CD4-positive, alpha-beta T cell (primary cell): ENCODE measurements around the gene PGAP2. TPM values are rescaled to one million over a fixed set of nuclear protein-coding genes. Genes with fewer than 3 reads are reported as not detected.

Source experiments
- ATAC-seq: fragments of 200-7000 bp; cut with Tn5 transposase; one replicate; pipeline ENCODE4 v1.10.0; 2022; ENCODE audit warnings: mild to moderate bottlenecking; ENCODE audit not compliant: poor library complexity
- CTCF ChIA-PET: fragments of 350-600 bp; sonication (Branson Sonifier 250); formaldehyde crosslinking; loops from one replicate; lab custom pipeline; 2021; ENCODE audit warnings: antibody characterized with exemption, inconsistent platforms; lab: Charles Lee
- POLR2A ChIA-PET: fragments of 350-600 bp; sonication (Branson Sonifier 250); formaldehyde crosslinking; loops from one replicate; lab custom pipeline; 2021; ENCODE audit warnings: antibody characterized with exemption, inconsistent platforms; lab: Charles Lee
- DNase-seq, 14 experiments: peaks; one replicate each; pipeline ENCODE4 v3.0.0-alpha.2; 2013 to 2020; ENCODE audit warnings: mixed read lengths in 2 of 14
- H3K27ac ChIP-seq, 2 donors: one replicate each; pipeline versions ENCODE4 v1.5.1 to v1.7.0; 2013; ENCODE audit warnings: low read length in 2 of 2, low read depth in 1 of 2, mild to moderate bottlenecking in 1 of 2
- H3K27me3 ChIP-seq, 2 experiments: 1 replicate in 1 of 2; 2 replicates in 1 of 2; pipeline versions ENCODE4 v1.6.1 to v1.7.0; 2013; ENCODE audit warnings: low read length in 2 of 2, control low read depth in 1 of 2, mild to moderate bottlenecking in 1 of 2, moderate library complexity in 1 of 2; ENCODE audit not compliant: insufficient read depth in 2 of 2, control insufficient read depth in 1 of 2
- H3K36me3 ChIP-seq: one replicate; pipeline ENCODE4 v1.6.1; 2013; ENCODE audit warnings: low read length, control low read depth; ENCODE audit not compliant: insufficient read depth
- H3K4me1 ChIP-seq: one replicate; pipeline ENCODE4 v1.6.1; 2013; ENCODE audit warnings: low read length, control low read depth; ENCODE audit not compliant: insufficient read depth
- H3K4me3 ChIP-seq: one replicate; pipeline ENCODE4 v1.5.1; 2013; ENCODE audit warnings: mild to moderate bottlenecking, low read length, moderate library complexity
- H3K9me3 ChIP-seq, 2 experiments: 1 replicate in 1 of 2; 2 replicates in 1 of 2; pipeline versions ENCODE4 v1.6.1 to v1.7.0; 2013; ENCODE audit warnings: low read length in 2 of 2, mild to moderate bottlenecking in 2 of 2, control low read depth in 1 of 2, moderate library complexity in 1 of 2; ENCODE audit not compliant: control insufficient read depth in 1 of 2, insufficient read depth in 1 of 2
- H3K27ac Mint-ChIP-seq: one replicate; pipeline ENCODE4 v1.8.0; 2020; ENCODE audit warnings: mixed read lengths
- H3K27me3 Mint-ChIP-seq: one replicate; pipeline ENCODE4 v1.8.0; 2021; ENCODE audit warnings: mixed read lengths
- H3K36me3 Mint-ChIP-seq: one replicate; pipeline ENCODE4 v1.8.0; 2021; ENCODE audit warnings: low read depth, mixed read lengths
- H3K4me1 Mint-ChIP-seq: one replicate; pipeline ENCODE4 v1.8.0; 2021; ENCODE audit warnings: low read depth, mixed read lengths
- H3K4me3 Mint-ChIP-seq: one replicate; pipeline ENCODE4 v1.8.0; 2020; ENCODE audit warnings: mild to moderate bottlenecking, mixed read lengths
- H3K9me3 Mint-ChIP-seq: one replicate; pipeline ENCODE4 v1.8.0; 2020; ENCODE audit warnings: mixed read lengths
- intact Hi-C, 2 experiments: fragments of 100-400 bp; cut with DNase I in 1 of 2; cut with micrococcal nuclease in 1 of 2; formaldehyde crosslinking; loops; one replicate each; pipeline versions ENCODE4 v1.15.1 to v1.9.0; 2023 to 2025; cut with DNase I, micrococcal nuclease
- total RNA-seq, 174 experiments: library from RNA in 2 of 174; stranded (reverse) in 2 of 174; gene quantifications; one replicate each; pipeline ENCODE4 v1.2.3 and lab custom pipeline; 2021 to 2026
- TF ChIP-seq, protein P1 (sequence below): fragments of 200-600 bp; IDR thresholded peaks from one replicate; pipeline ENCODE4 v1.8.0; 2022; ENCODE audit warnings: antibody characterized with exemption, mild to moderate bottlenecking

PGAP2 gene
- total RNA-seq, 2 experiments from 2014 or later, result 20.9 to 23.6 TPM

DNA sequence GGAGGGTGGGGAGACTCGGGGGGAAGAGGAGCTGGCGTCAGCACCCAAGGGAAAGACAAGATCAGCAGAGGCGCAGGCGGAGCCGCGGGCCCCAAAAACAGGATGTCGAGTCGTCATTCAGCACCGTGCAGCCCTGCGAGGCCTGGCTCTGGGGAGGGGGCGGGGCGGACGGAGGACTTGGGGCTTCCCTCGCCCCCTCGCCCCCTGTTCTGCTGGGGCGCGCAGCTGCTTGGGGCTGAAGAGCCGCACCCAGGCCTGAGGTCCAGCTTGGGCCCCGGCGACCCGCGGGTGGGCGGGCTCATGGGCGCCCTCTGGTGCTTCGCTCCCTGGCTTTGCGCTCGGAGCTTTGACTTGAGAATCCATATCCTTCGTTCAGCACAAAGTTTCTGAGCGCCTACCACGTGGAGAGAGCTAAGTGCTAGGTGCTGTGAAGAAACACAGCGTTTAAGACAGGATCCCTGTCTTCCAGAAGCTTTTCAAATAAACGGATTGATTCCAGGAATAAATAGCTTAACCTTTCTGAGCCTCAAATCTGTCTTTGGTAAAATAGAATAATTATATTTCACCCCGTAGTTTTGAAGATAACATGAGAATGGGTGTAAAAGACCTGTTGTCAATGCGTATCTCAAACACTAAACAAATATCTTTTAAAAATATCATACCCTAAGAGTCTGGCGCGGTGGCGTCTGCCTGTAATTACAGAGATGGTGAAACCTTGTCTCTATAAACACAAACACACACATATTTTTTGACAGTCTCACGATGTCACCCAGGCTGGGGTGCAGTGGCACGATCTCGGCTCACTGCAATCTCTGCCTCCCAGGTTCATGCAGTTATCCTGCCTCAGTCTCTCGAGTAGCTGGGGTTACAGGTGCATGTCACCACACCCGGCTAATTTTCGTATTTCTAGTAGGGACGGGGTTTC is 33.3 kb downstream of the PGAP2 start:
- Mint-ChIP-seq H3K27me3 (no peaks in the 10 kb centered on the region), H3K4me1 (peaks cover 61% of the 10 kb centered on the region), H3K9me3 (no peaks in the 10 kb centered on the region), H3K36me3 (peaks cover 27% of the 10 kb centered on the region), H3K27ac (peak overlapping the region; percentile 95), H3K4me3 (peak overlapping the region; percentile 97)
- DNase-seq (peak; percentile 85 to 98 (median 92)), ATAC-seq (peak; percentile 72)
- Histone ChIP-seq H3K4me1 (peaks cover 40% of the 10 kb centered on the region), H3K27me3 (no peaks in the 10 kb centered on the region), H3K27ac (peak overlapping the region; percentile 95 to 97), H3K36me3 (no peaks in the 10 kb centered on the region), H3K4me3 (peak overlapping the region; percentile 95), H3K9me3 (no peaks in the 10 kb centered on the region)
- ChIA-PET CTCF (interaction anchor here (0.7 to 10.7 kb wide), 21 partner anchors 9 to 231 kb away, joined by 3 to 216 read pairs (median 5); partner anchors contain the start of genes NUP98, PGAP2 and STIM1), POLR2A (interaction anchor here (0.8 to 15.1 kb wide), 39 partner anchors 10 to 253 kb away, joined by 3 to 577 read pairs (median 6); partner anchors contain the start of genes NUP98, PGAP2, RRM1 and STIM1)
- intact Hi-C loops, result loop anchor here (1.0 to 2.0 kb wide), 3 partner anchors 13 to 45 kb away; partner anchors contain the start of genes NUP98 (in 1 of the 2) and STIM1 (in 1 of the 2)
- TF ChIP-seq, protein P1, sequence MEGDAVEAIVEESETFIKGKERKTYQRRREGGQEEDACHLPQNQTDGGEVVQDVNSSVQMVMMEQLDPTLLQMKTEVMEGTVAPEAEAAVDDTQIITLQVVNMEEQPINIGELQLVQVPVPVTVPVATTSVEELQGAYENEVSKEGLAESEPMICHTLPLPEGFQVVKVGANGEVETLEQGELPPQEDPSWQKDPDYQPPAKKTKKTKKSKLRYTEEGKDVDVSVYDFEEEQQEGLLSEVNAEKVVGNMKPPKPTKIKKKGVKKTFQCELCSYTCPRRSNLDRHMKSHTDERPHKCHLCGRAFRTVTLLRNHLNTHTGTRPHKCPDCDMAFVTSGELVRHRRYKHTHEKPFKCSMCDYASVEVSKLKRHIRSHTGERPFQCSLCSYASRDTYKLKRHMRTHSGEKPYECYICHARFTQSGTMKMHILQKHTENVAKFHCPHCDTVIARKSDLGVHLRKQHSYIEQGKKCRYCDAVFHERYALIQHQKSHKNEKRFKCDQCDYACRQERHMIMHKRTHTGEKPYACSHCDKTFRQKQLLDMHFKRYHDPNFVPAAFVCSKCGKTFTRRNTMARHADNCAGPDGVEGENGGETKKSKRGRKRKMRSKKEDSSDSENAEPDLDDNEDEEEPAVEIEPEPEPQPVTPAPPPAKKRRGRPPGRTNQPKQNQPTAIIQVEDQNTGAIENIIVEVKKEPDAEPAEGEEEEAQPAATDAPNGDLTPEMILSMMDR, result peak; percentile 92

DNA sequence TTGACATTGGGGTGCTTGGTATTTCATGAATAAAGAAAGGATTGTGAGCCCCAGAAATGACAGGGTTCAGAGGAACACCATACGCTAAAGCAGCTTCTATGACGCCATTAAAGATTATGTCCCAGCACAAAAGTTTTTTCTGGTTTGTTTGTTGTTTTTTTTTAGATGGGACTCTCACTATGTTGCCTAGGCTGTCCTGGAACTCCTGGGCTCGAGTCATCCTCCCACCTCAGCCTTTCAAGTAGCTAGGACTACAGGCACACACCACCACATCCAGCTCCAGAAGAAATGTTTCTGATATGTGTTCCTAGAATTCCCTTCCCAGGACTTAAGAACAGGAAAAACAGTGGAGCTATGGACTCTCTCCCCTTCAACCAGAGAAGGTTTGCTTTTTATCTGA is 35.0 kb downstream of the PGAP2 start:
- TF ChIP-seq, protein P1, result no peak
- H3K9me3 ChIP-seq, result no peaks in the 10 kb centered on the region
- H3K4me3 Mint-ChIP-seq, result peak overlapping the region; percentile 39
- intact Hi-C loops, result no loop called here
- no peak for DNase-seq
- H3K27ac Mint-ChIP-seq, result peak overlapping the region; percentile 82
- peaks cover 45% of the 10 kb centered on the region for H3K4me1 Mint-ChIP-seq
- no peaks in the 10 kb centered on the region for H3K9me3 Mint-ChIP-seq
- H3K27ac ChIP-seq, result no peak overlapping the region
- ChIA-PET CTCF (interaction anchor here (1.0 to 10.7 kb wide), 5 partner anchors 10 to 230 kb away, joined by 3 to 216 read pairs (median 4); partner anchors contain the start of gene STIM1), POLR2A (interaction anchor here (15.1 kb wide), 1 partner anchor 9 kb away, joined by 577 read pairs; the partner anchor contains the start of gene STIM1)
- no peaks in the 10 kb centered on the region for H3K27me3 ChIP-seq
- no peak for ATAC-seq
- H3K4me1 ChIP-seq, result peaks cover 24% of the 10 kb centered on the region
- no peaks in the 10 kb centered on the region for H3K36me3 ChIP-seq
- peaks cover 23% of the 10 kb centered on the region for H3K36me3 Mint-ChIP-seq
- H3K4me3 ChIP-seq, result no peak overlapping the region
- H3K27me3 Mint-ChIP-seq, result no peaks in the 10 kb centered on the region

DNA sequence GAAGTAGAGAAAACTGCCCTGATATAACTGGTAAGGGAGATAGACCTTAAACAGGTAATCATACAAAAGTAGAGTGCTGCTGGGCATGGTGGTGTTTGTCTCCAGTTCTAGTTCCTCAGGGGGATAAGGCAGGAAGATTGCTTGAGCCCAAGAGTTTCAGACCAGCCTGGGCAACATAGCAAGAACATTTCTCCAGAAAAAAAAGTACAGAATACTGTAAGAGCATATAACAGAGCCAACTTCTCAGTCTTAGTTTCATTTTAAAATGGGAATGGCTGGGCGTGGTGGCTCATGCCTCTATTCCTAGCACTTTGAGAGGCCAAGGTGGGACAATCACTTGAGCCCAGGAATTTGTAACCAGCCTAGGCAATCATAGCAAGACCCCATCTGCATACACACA is 36.9 kb downstream of the PGAP2 start:
- CTCF ChIA-PET, result interaction anchor here (3.3 to 10.7 kb wide), 2 partner anchors 8 to 228 kb away, joined by 8 to 216 read pairs; partner anchors contain the start of gene STIM1
- ATAC-seq (no peak), DNase-seq (no peak)
- peak overlapping the region; percentile 81 for H3K27ac Mint-ChIP-seq
- Histone ChIP-seq H3K36me3 (no peaks in the 10 kb centered on the region), H3K27ac (no peak overlapping the region), H3K27me3 (no peaks in the 10 kb centered on the region), H3K4me3 (no peak overlapping the region), H3K4me1 (peaks cover 14% of the 10 kb centered on the region), H3K9me3 (no peaks in the 10 kb centered on the region)
- intact Hi-C loops, result loop anchor here in 1 of 2 experiments (5.0 kb wide), 1 partner anchor 37 kb away; no protein-coding TSS in a partner anchor
- H3K9me3 Mint-ChIP-seq, result no peaks in the 10 kb centered on the region
- no peaks in the 10 kb centered on the region for H3K27me3 Mint-ChIP-seq
- TF ChIP-seq, protein P1, result no peak
- H3K4me1 Mint-ChIP-seq, result peaks cover 35% of the 10 kb centered on the region
- peaks cover 7% of the 10 kb centered on the region for H3K36me3 Mint-ChIP-seq
- no peak overlapping the region for H3K4me3 Mint-ChIP-seq
- POLR2A ChIA-PET, result interaction anchor here (15.1 kb wide), 1 partner anchor 7 kb away, joined by 577 read pairs; the partner anchor contains the start of gene STIM1
